Stimulated activated CD8-positive, alpha-beta memory T cell treated with anti-CD3 and anti-CD28 coated beads, Interleukin-15, amount 100 ng/mL, for 24 hours (primary cell): ENCODE results near the gene ATAD3A.
"Not testable (repeated sequence)": the region's sequence is repeated elsewhere in the genome, so short reads cannot be mapped to it uniquely, and the experiment has no call there.

Source experiments
- DNase-seq: peaks from one replicate; pipeline ENCODE4 v3.0.0-alpha.2; 2020; ENCODE audit warnings: low read depth

The ATAD3A gene

GRCh38 chr1:1511533-1512285 is at the start of gene ATAD3A:
ATAD3A (plus strand) TSS chr1:1512162; CDS start chr1:1512269, 107 bp downstream.
- DNase-seq, result peak; percentile 85

GRCh38 chr1:1462318-1462966 is 49.5 kb upstream of the ATAD3A start:
- no peak for DNase-seq

- DNase-seq, result no peak
Observed at GRCh38 chr1:1463312-1463711, 48.6 kb upstream of the ATAD3A start.

- not testable (repeated sequence) for DNase-seq
Observed at GRCh38 chr1:1468196-1468985, 43.6 kb upstream of the ATAD3A start.

GRCh38 chr1:1470626-1471388 is 41.2 kb upstream of the ATAD3A start:
- no peak for DNase-seq

- DNase-seq, result peak; percentile 84
Observed at GRCh38 chr1:1471389-1472052, 40.4 kb upstream of the ATAD3A start, which contains the start of gene ATAD3B. ATAD3B (plus strand) TSS chr1:1471765; CDS start chr1:1471885, 120 bp downstream.

- not testable (repeated sequence) for DNase-seq
Observed at GRCh38 chr1:1472053-1472876, 39.7 kb upstream of the ATAD3A start.

GRCh38 chr1:1476011-1476410 is 36.0 kb upstream of the ATAD3A start:
- DNase-seq, result not testable (repeated sequence)

- DNase-seq, result no peak
Observed at GRCh38 chr1:1477206-1477605, 34.8 kb upstream of the ATAD3A start.

- DNase-seq, result no peak
Observed at GRCh38 chr1:1479547-1480487, 32.1 kb upstream of the ATAD3A start.

- not testable (repeated sequence) for DNase-seq
Observed at GRCh38 chr1:1480488-1480867, 31.5 kb upstream of the ATAD3A start.

GRCh38 chr1:1481811-1482210 is 30.2 kb upstream of the ATAD3A start:
- DNase-seq, result not testable (repeated sequence)

GRCh38 chr1:1482856-1483255 is 29.1 kb upstream of the ATAD3A start:
- DNase-seq, result no peak

- no peak for DNase-seq
Observed at GRCh38 chr1:1483714-1484113, 28.2 kb upstream of the ATAD3A start.

- DNase-seq, result not testable (repeated sequence)
Observed at GRCh38 chr1:1484976-1485750, 26.8 kb upstream of the ATAD3A start.

- DNase-seq, result not testable (repeated sequence)
Observed at GRCh38 chr1:1485755-1486317, 26.1 kb upstream of the ATAD3A start.

GRCh38 chr1:1487701-1488100 is 24.3 kb upstream of the ATAD3A start:
- no peak for DNase-seq

- DNase-seq, result no peak
Observed at GRCh38 chr1:1489231-1489630, 22.7 kb upstream of the ATAD3A start.
